GM19193 (cell line): ENCODE measurements around the gene GNL3.

Experiments used
- POLR2A ChIP-seq: IDR thresholded peaks from 4 replicates; pipeline ENCODE4 v1.6.1; 2011; ENCODE audit not compliant: insufficient read depth, insufficient read length; ENCODE audit errors: extremely low read depth

The GNL3 gene

DNA sequence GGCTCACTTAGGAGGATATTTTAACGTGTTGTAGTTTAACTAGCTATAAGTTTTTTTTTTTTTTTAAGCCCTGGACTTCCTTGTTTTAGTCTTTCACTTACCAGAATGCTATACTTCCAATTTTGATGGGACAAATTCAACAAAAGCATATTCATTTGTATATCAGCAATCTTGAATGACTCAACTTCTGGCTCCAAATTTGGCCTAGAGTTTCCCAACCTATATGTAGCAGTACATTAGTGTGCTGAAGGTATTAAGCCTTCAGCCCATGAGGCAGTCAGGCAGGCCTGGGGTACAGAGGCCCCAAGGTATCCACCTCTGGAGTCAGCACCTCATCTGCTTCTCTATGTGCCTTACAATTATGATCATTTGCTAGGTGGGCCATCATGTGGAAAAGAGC, 6.0 kb upstream of the GNL3 start:
- TF ChIP-seq POLR2A = no peak

DNA sequence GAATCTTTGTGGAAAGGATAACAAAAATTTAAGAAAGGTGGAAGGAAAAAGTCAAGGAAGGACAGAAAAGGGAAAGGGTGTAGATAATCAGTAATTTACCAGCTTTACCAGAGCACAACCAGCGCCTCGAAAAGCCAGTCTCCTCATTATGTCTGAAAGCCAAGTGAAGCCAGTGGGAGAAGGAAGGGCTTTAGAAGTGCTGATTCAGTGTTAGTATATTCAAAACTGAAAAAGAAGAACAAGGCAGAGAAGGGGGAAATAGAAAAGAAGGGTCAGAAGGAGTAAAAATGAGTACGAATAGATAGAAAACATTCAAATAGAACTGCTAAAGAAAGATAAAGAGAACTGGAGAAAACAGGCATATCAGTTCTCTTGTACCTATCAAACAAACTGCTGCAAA, 4.2 kb upstream of the GNL3 start:
- TF ChIP-seq POLR2A = no peak

DNA sequence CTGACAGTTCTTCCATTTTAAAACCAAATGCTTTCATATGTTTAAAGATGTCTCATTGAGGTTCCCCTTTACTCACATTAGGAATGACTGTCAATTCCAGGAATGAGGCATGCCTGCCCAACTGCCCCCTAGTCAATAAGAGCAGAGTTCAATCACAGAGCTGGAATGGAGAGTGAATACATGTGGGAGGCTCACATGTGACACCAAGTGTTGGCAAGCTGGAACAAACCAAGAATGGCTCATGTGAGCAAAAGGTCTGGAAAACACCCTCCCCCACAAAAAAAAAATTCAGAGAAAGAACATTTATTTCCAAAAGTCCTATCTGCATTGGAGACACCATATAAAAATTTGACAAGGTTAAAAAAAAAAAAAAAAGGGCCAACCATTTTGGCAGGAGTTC, 3.8 kb upstream of the GNL3 start:
- no peak for TF ChIP-seq POLR2A

DNA sequence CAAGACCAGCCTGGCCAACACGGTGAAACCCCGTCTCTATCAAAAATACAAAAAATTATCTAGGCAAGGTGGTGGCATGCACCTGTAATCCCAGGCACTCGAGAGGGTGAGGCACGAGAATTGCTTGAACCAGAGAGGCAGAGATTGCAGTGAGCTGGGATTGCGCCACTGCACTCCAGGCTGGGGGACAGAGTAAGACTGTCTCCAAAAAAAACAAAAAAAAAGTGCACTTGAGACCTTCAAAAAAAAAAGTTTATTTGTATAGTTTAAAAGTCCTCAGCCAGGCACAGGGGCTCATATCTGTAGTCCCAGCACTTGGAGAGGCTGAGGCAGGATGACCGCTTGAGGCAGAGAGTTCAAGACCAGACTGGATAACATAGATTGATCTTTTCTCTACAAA, 2.2 kb upstream of the GNL3 start:
- TF ChIP-seq POLR2A = no peak

DNA sequence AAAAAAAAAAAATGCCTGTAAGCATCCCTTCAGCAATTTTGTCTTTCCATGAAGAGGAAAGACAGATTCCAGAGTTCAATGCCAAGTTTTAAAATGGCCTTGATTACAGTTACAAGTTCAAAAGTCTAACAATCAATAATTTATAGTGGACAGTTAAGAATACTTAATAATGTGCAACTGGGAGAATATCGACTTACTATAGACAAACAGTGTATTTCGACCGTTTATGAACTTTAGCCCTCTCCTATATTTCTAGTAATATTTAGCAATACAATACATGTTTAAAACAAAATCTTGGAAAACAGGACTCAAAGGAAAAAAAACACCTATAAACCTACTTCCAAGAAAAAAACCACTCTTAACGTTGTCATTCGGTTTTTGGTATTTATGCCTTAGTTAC, 1.6 kb upstream of the GNL3 start:
- TF ChIP-seq POLR2A = no peak

DNA sequence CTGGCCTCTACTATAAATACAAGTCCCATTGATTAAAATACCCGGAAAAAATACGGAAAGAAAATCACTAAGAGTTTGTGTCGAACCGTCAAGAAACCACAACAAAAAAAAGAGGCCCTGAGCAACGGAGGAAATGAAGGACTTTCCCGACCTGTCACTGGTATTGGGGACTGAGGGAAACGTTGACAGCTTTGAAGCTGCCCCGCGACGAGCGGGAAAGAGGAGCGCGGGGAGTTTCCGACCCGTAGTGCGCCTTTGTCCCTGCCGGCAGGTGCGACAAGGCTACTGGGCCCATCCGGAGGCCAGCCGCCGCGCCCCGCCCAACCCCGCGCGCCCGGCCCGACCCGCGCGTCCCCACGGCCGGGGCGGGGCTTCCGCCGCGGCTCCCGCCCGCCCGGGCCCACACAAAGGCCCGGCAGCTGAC, 535 bp upstream of the GNL3 start:
- no peak for TF ChIP-seq POLR2A

DNA sequence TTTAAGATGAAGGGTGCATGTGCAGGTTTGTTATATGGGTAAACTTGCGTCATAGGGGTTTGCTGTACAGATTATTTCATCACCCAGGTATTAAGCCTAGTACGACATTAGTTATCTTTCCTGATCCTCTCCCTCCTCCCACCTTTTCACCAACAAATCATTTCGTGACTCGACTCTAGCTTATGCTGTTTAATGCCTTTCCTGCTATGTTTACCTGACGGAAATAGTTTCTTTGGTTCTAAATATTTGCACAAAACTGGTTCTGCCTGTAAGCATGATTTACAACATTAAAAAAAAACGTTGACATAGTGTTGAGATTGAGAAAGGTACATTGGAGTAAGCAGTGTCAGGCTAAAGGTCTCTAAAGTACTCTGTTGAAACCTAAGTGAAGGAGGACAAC, 2.4 kb downstream of the GNL3 start:
- TF ChIP-seq POLR2A = no peak

DNA sequence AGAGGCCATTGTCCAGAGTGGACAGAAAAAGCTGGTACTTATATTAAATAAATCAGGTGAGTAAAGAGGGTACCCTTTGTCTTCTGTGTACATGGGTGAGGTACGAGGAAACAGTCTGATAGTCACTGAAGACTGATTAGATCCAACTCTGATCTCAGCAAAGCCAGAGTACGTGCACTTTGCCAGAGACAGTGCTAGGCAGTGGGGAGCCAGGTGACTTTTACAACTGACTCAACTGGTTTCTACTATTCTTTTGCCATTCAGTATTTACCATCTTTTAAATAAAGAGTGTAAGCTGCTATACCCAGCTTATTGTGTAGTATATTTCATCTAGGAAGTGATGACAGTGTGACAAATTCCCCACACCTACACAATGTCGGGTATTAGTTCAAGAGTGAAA, 3.3 kb downstream of the GNL3 start:
- no peak for TF ChIP-seq POLR2A

DNA sequence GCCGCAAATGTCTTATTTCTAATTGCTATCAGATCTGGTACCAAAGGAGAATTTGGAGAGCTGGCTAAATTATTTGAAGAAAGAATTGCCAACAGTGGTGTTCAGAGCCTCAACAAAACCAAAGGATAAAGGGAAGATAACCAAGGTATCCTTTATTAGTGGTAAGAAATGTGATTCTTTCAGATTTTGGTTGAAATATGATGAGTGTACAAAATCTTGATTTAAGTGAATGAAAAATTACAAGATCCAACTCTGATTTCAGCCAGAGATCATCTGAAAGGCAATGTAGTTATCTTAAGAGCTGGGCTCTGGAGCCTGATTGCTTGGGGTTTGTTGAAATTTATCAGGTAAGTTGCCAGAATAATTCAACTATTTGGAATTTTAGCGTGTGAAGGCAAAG, 4.7 kb downstream of the GNL3 start:
- TF ChIP-seq POLR2A = no peak

DNA sequence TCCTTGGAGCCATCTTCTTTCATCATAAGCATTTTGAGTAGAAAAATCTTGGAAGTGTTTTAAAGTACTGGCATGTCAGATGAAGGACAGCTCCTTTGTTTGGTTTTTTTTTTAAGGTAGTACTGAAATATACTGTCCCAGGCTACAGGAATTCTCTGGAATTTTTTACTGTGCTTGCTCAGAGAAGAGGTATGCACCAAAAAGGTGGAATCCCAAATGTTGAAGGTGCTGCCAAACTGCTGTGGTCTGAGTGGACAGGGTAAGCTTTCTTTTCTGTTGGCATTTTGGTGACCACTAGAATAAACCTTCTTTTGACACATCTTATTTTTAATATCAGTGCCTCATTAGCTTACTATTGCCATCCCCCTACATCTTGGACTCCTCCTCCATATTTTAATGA, 7.2 kb downstream of the GNL3 start:
- TF ChIP-seq POLR2A = no peak

DNA sequence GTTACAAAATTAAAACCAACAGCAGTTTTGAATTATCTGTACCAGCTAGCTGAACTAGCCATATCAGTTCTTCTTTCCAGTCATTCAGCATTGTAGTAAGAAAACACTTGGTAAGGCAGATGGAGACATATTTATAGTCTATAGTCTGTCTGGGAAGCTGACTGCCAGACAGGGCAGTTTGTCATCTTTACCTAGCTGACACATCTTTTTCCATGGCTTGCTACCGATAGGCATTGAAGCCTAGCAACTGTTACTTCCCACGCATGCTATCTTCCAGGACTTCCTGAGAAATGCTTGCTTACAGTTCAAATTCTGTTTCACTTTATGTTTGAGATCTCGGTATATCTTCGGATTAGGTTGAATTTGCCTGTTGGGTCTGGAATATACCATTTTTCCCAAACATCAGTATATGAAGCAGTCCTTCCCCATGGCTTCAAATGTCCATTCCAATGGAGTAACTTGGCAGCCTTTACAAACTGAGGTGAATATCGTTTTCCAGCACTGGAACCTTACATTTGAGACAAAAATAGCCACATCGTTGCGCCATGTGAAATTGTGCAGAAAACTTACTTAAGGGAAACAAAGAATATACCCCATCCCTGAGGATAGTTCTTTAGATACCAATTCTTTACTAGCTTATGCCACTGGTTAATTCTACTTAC, 8.8 kb downstream of the GNL3 start:
- TF ChIP-seq POLR2A = no peak

DNA sequence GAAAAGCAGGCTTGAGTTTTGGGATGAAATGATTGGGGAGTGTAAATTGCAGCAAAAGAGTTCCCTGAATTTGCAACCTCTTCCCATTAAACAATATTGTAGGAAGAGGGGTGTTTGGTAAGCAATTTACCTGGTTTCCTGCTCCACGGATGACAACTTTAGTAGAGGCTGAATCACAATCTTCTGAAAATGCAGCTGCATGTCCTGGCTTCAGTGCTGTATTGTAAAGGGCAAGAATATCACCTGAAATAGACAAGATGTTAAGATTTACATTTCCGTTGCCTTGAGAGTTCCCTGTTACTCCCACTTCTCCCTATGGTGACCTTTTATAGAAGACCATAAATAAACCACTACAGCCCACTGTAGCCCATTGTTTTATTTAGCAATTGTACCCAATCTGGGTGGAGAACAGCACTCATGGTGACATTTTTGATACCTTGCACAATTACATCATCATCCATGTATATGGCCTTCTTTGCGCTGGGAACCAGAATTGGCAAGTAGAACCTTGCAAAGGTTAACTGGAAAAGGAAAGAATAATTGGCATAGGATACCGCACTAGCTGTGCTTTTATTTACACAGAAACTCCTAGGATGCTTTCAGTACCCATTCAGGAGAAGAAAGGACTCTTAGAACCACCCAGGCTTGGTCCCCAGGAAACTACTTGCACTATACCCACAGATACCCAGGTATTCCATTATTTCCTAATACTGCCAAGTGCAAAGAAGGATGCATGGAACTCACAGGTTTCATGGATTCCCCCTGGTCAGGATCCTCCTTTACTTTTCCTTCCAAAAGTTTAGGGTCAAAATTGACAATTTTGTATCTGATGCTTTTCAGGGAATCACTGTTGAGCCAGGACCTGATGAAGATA, 10.2 kb downstream of the GNL3 start:
- no peak for TF ChIP-seq POLR2A

DNA sequence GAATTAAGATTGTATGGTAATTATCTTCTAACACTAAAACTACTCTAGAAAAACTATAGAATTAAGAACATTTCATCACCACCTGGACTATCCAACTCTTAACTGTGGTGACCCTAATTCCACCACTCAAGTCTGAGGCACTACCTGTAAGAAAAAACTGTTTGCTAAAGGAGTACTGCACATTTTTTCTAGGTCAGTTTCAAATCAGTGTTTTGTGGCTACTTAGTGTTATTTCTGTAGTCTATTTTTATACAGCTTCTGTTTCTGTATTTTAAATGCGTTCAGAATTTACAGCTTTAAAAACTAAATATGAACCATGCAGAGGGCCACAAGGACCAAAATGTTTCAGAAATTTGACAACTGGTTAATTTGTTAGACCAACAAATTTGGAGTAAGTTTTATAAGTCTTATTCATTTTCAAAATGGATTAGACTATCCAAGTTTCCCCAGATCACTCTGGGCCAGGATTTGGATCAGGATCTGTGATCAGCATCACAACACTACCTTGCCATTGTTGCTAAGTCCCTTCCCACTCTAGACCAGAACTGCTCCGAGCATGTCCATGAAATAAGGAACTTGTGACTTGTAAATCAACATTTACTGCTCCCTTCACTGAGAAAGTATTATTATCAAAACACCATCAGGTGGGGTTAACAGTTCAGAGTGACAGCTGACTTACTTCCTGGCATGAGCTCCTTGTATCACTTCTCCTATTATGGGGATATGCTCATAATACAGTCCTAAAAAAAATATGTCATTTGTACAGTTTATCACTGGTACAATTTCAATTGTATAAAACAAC, 11.2 kb downstream of the GNL3 start:
- TF ChIP-seq POLR2A = no peak

DNA sequence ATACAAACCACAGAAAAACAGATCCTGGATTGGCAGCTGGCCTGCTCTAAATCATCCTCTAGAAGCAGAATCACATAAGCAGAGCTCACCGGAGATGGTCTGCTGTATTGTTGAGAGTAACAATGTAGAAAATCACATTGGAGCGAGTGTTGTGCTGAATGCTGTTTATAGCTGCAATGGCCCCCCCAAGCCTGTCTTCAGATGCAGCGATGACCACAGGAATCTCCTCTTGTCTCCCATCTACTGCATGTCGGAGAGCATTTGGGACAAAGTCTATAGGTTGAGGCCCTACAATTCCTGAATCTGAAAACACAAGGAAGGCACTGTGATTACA, 11.8 kb downstream of the GNL3 start:
- no peak for TF ChIP-seq POLR2A

DNA sequence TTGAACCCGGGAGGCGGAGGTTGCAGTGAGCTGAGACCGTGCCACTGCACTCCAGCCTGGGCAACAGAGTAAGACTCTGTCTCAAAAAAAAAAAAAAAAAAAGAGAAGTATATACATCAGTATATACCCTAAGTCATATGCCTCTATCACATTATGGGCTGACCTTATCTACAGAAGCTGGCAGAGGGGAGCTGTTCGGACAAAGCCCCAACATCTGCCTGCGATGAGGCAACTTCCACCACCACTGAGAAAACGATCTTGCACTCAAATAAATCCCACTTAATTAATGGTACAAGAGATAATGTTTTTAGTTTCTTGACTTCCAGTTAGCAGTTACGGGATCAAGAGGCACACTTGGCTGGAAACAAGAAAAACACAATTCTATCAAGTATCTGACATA, 17.5 kb downstream of the GNL3 start:
- TF ChIP-seq POLR2A = no peak
